H1 (cell line): ENCODE measurements around the gene LIPG. TPM values are rescaled to one million over a fixed set of nuclear protein-coding genes. Genes with fewer than 3 reads are reported as not detected.

Experiments
- CTCF ChIA-PET: fragments of 300-600 bp; sonication (Branson Sonifier 250); formaldehyde crosslinking; loops from one replicate; lab custom pipeline; 2021; ENCODE audit not compliant: partially characterized antibody; lab: Charles Lee
- POLR2A ChIA-PET: fragments of 300-600 bp; sonication (Branson Sonifier 250); formaldehyde crosslinking; loops from one replicate; lab custom pipeline; 2021; ENCODE audit warnings: inconsistent platforms; ENCODE audit not compliant: partially characterized antibody; lab: Charles Lee
- DNase-seq, 2 experiments: peaks; one replicate each; pipeline versions ENCODE4 v3.0.0 to v3.0.0-alpha.2; 2010 to 2022; ENCODE audit warnings: low spot score in 2 of 2, low read depth in 1 of 2, mixed read lengths in 1 of 2
- FAIRE-seq: peaks from 2 replicates; lab custom pipeline; 2011; peaks lifted over from hg19 to GRCh38; lab: Jason Lieb, UNC
- H2AFZ ChIP-seq: 2 replicates; pipeline ENCODE4 v1.8.1; 2012; ENCODE audit warnings: low read length, inconsistent platforms
- H2AK5ac ChIP-seq: 2 replicates; pipeline ENCODE4 v1.6.1; 2013; ENCODE audit warnings: low read depth, low read length
- H2BK120ac ChIP-seq: replicated peaks from 2 replicates; pipeline ENCODE3; 2013; ENCODE audit warnings: low read depth, low read length, inconsistent platforms
- H2BK12ac ChIP-seq: 2 replicates; pipeline ENCODE4 v1.6.1; 2013; ENCODE audit warnings: low read depth, low read length
- H2BK15ac ChIP-seq: 2 replicates; pipeline ENCODE4 v1.6.1; 2013; ENCODE audit warnings: low read length
- H2BK20ac ChIP-seq: 2 replicates; pipeline ENCODE4 v1.6.1; 2013; ENCODE audit warnings: low read length
- H2BK5ac ChIP-seq: 2 replicates; pipeline ENCODE4 v1.6.1; 2013; ENCODE audit warnings: low read depth, low read length
- H3K14ac ChIP-seq: 2 replicates; pipeline ENCODE4 v1.6.1; 2013; ENCODE audit warnings: inconsistent platforms; ENCODE audit not compliant: insufficient read length
- H3K18ac ChIP-seq: 2 replicates; pipeline ENCODE4 v1.6.1; 2013; ENCODE audit warnings: low read length; ENCODE audit errors: extremely low read depth
- H3K23ac ChIP-seq: 2 replicates; pipeline ENCODE4 v1.6.1; 2013; ENCODE audit warnings: inconsistent platforms; ENCODE audit not compliant: insufficient read length
- H3K23me2 ChIP-seq: 2 replicates; pipeline ENCODE4 v1.6.1; 2013; ENCODE audit warnings: low read depth, low read length
- H3K27ac ChIP-seq: 2 replicates; pipeline ENCODE4 v1.6.1; 2011; ENCODE audit warnings: low read depth, low read length, inconsistent platforms
- H3K27me3 ChIP-seq, 4 experiments: replicated peaks in 1 of 4; 1 replicate in 1 of 4; 2 replicates in 3 of 4; pipeline versions ENCODE4 v1.6.1 to v1.8.1; 2011 to 2013; ENCODE audit warnings: low read length in 3 of 4, mild to moderate bottlenecking in 3 of 4, inconsistent platforms in 2 of 4, mixed read lengths in 2 of 4, moderate library complexity in 1 of 4; ENCODE audit not compliant: control insufficient read depth in 3 of 4, insufficient read depth in 3 of 4; ENCODE audit errors: extremely low read depth in 1 of 4
- H3K36me3 ChIP-seq, 4 experiments: 2 replicates each; pipeline versions ENCODE4 v1.6.1 to v1.8.1; 2011 to 2013; ENCODE audit warnings: mild to moderate bottlenecking in 4 of 4, low read length in 3 of 4, moderate library complexity in 2 of 4, control low read depth in 1 of 4, inconsistent platforms in 1 of 4; ENCODE audit not compliant: insufficient read depth in 4 of 4, control insufficient read depth in 2 of 4
- H3K4ac ChIP-seq: replicated peaks from 2 replicates; pipeline ENCODE3; 2013; ENCODE audit warnings: low read length, low read depth, mixed read lengths, inconsistent platforms; ENCODE audit not compliant: insufficient read length
- H3K4me1 ChIP-seq, 4 experiments: replicated peaks in 1 of 4; 1 replicate in 1 of 4; 2 replicates in 3 of 4; pipeline versions ENCODE4 v1.6.1 to v1.8.1; 2011 to 2013; ENCODE audit warnings: low read length in 3 of 4, inconsistent platforms in 2 of 4, mixed read lengths in 1 of 4; ENCODE audit not compliant: insufficient read depth in 4 of 4, control insufficient read depth in 3 of 4
- H3K4me2 ChIP-seq, 2 experiments: 2 replicates each; pipeline versions ENCODE4 v1.6.1 to v1.8.1; 2011 to 2013; ENCODE audit warnings: low read depth in 2 of 2, low read length in 2 of 2, control low read depth in 1 of 2, inconsistent platforms in 1 of 2, mild to moderate bottlenecking in 1 of 2; ENCODE audit not compliant: insufficient read depth in 1 of 2
- H3K4me3 ChIP-seq, 4 experiments: fragments of 200-600, 300-600 bp in 1 of 4; sonication (generic), shearing (Covaris generic), sonication (Bioruptor Twin) in 1 of 4; 2 replicates each; pipeline versions ENCODE4 v1.5.1 to v1.8.1; 2011 to 2016; ENCODE audit warnings: low read length in 4 of 4, low read depth in 3 of 4, control low read depth in 2 of 4, inconsistent platforms in 2 of 4, mild to moderate bottlenecking in 2 of 4, mixed read lengths in 1 of 4, moderate library complexity in 1 of 4; ENCODE audit not compliant: insufficient read depth in 2 of 4; ENCODE audit errors: extremely low read depth in 1 of 4
- H3K56ac ChIP-seq: replicated peaks from 2 replicates; pipeline ENCODE3; 2013; ENCODE audit warnings: low read depth, mild to moderate bottlenecking, mixed read lengths, low read length, inconsistent platforms; ENCODE audit not compliant: insufficient read length
- H3K79me1 ChIP-seq: 2 replicates; pipeline ENCODE4 v1.6.1; 2013; ENCODE audit warnings: low read depth, low read length, control low read depth
- H3K79me2 ChIP-seq, 2 experiments: 2 replicates each; pipeline versions ENCODE4 v1.6.1 to v1.8.1; 2012 to 2013; ENCODE audit warnings: low read length in 2 of 2, mild to moderate bottlenecking in 2 of 2, inconsistent platforms in 1 of 2; ENCODE audit not compliant: insufficient read depth in 2 of 2, control insufficient read depth in 1 of 2
- H3K9ac ChIP-seq, 4 experiments: replicated peaks in 1 of 4; 1 replicate in 1 of 4; 2 replicates in 3 of 4; pipeline versions ENCODE4 v1.6.1 to v1.8.1; 2011 to 2013; ENCODE audit warnings: low read depth in 3 of 4, low read length in 3 of 4, control low read depth in 2 of 4, mild to moderate bottlenecking in 2 of 4, moderate library complexity in 2 of 4, inconsistent platforms in 1 of 4; ENCODE audit errors: extremely low read depth in 1 of 4
- H3K9me3 ChIP-seq, 2 experiments: 2 replicates each; pipeline versions ENCODE4 v1.6.1 to v1.8.1; 2012 to 2013; ENCODE audit warnings: mild to moderate bottlenecking in 2 of 2, moderate library complexity in 2 of 2, control low read depth in 1 of 2, inconsistent platforms in 1 of 2, low read depth in 1 of 2, low read length in 1 of 2, mixed read lengths in 1 of 2; ENCODE audit not compliant: insufficient read depth in 2 of 2
- H4K20me1 ChIP-seq, 2 experiments: replicated peaks in 1 of 2; 2 replicates each; pipeline versions ENCODE3 to v1.8.1; 2011 to 2013; ENCODE audit warnings: inconsistent platforms in 2 of 2, low read length in 2 of 2, mild to moderate bottlenecking in 1 of 2; ENCODE audit not compliant: insufficient read depth in 2 of 2, control insufficient read depth in 1 of 2
- H4K5ac ChIP-seq: 2 replicates; pipeline ENCODE4 v1.6.1; 2013; ENCODE audit warnings: low read length, low read depth, mixed read lengths, inconsistent platforms; ENCODE audit not compliant: insufficient read length
- H4K8ac ChIP-seq: 2 replicates; pipeline ENCODE4 v1.8.0; 2013; ENCODE audit warnings: mild to moderate bottlenecking, moderate library complexity, low read length, inconsistent platforms; ENCODE audit not compliant: insufficient read depth; ENCODE audit errors: extremely low read depth
- H4K91ac ChIP-seq: replicated peaks from 2 replicates; pipeline ENCODE3; 2013; ENCODE audit warnings: low read length, mixed read lengths, inconsistent platforms; ENCODE audit not compliant: insufficient read length
- RAD21 ChIP-seq, 2 experiments: IDR thresholded peaks in 1 of 2; conservative IDR thresholded peaks in 1 of 2; 2 replicates each; pipeline ENCODE4 v1.6.1; 2011; ENCODE audit warnings: low read depth in 2 of 2, low read length in 2 of 2, improper control_type of control experiment in 1 of 2, inconsistent platforms in 1 of 2, mild to moderate bottlenecking in 1 of 2, moderate library complexity in 1 of 2
- WGBS, 2 experiments: shearing (Covaris generic) in 1 of 2; methylation state at CpG; one replicate each; pipeline versions ENCODE4 v1.1.6 to v1.1.7; 2013 to 2015; ENCODE audit warnings: low lambda C conversion rate in 2 of 2, mixed read lengths in 2 of 2, inconsistent platforms in 1 of 2, low coverage in 1 of 2, missing lambda C conversion rate in 1 of 2; ENCODE audit not compliant: insufficient replicate concordance in 2 of 2, insufficient coverage in 1 of 2, insufficient read length in 1 of 2; ENCODE audit errors: extremely low coverage in 1 of 2, missing lambda C conversion rate in 1 of 2; 5-methylcytosine and 5-hydroxymethylcytosine counted together
- polyA plus RNA-seq, 7 experiments: library from polyadenylated mRNA; depleted of rRNA in 3 of 7; stranded (reverse) in 5 of 7; unstranded in 2 of 7; fragments of >200 nt in 5 of 7; fragments of 200-250 nt in 2 of 7; gene quantifications; 1 replicate in 5 of 7; 2 replicates in 1 of 7; 4 replicates in 1 of 7; pipeline versions ENCODE4 v1.2.1 to v1.2.3, GENCODE V29; 2011 to 2013; ENCODE audit warnings: missing spikeins in 2 of 7, mixed read lengths in 2 of 7
- total RNA-seq: library from RNA; stranded (reverse); fragmentation: NEBNext Ultra II Directional; extraction: Animal tissue kit (Norgen Biotek cat#: 25700); gene quantifications from 2 replicates; pipeline ENCODE4 v1.2.1, GENCODE V29; 2021
- TF ChIP-seq, protein P1 (sequence below), 3 experiments: IDR thresholded peaks; 1 replicate in 2 of 3; 2 replicates in 1 of 3; pipeline versions ENCODE4 v1.5.1 to v1.6.1; 2011; ENCODE audit warnings: low read length in 3 of 3, mild to moderate bottlenecking in 3 of 3, inconsistent platforms in 2 of 3, low read depth in 1 of 3, moderate library complexity in 1 of 3; ENCODE audit not compliant: insufficient read depth in 1 of 3; ENCODE audit errors: control extremely low read depth in 1 of 3
- TF ChIP-seq, protein P2 (sequence below): IDR thresholded peaks from 2 replicates; pipeline ENCODE4 v1.6.1; 2012; ENCODE audit warnings: low read length, inconsistent platforms

LIPG gene
- total and polyA plus RNA-seq, 2 of the 8 experiments (the other 6 are each of a cell fraction or from before 2014, with no cell fraction given): 9.2 to 9.8 TPM

DNA sequence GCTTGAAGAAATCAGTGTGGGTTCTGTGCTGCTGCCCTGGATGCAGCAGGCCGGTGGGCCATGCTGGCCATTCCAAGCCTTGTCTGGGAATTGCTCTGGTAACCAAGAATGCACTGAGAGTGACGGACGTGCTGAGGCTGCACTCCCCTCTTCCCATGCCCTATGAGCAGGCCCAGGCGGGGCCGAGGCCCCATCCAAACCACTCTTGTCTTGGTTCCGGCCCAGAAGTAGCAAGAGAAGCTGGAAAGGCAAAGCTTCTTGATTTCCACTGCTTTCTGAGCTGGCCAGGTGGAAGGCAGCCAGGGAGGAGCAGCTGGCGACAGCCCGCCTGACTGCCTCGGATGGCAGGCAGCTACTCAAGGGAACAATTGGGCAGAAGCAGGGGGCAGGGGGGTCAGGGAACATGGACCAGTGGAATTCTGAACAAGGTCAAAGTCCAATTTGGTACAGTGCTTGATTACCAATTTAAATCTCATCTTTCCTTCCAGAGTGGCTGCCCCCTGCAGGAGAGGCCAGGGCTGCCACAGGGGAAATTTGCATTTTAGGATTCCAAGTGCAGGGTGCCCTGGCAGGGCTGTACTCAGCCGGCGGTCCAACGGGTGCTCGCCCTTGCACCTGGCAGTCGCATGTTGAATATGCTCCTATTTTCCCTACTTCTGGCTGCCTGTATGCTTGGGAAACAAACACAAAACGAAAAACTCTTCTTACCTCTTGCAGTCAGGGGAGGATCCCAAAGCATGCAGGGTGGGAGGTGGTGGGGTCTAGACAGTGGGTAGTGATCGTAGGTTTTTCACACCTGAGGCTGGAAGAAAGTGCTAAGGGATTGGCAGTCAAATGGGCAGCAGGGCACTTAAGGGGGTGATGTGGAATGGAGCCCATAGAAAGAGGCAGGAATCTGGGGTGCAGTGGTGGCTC lies 67.3 kb downstream of the LIPG start:
- Histone ChIP-seq H4K5ac (no peak overlapping the region), H3K14ac (no peak overlapping the region), H2BK5ac (no peak overlapping the region; the same call in 1 of the 2 replicates), H3K9ac (no peak overlapping the region; a peak in 1 of 7 replicates), H3K9me3 (no peaks in the 10 kb centered on the region), H3K79me2 (no peaks in the 10 kb centered on the region), H3K18ac (no peak overlapping the region), H3K4ac (peak overlapping the region; percentile 12), H3K4me3 (no peak overlapping the region), H4K91ac (no peak overlapping the region), H2BK12ac (peak overlapping the region; percentile 75; the same call in 1 of the 2 replicates), H2AFZ (peak overlapping the region; percentile 45; the same call in 1 of the 2 replicates), H3K27me3 (no peaks in the 10 kb centered on the region), H2AK5ac (no peak overlapping the region), H3K4me2 (no peak overlapping the region), H3K23me2 (no peaks in the 10 kb centered on the region), H2BK120ac (no peak overlapping the region), H4K8ac (no peak overlapping the region), H3K79me1 (no peaks in the 10 kb centered on the region), H3K56ac (no peak overlapping the region), H3K4me1 (peaks cover 0 to 5% (median 0%) of the 10 kb centered on the region in 4 experiments; a peak in 3 of 7 replicates), H3K27ac (no peak overlapping the region), H3K23ac (no peak overlapping the region), H2BK15ac (0 out of 2 replicates have a peak overlapping the region, but pooled peaks have one; percentile 31), H2BK20ac (no peak overlapping the region), H3K36me3 (no peaks in the 10 kb centered on the region), H4K20me1 (no peaks in the 10 kb centered on the region)
- DNase-seq: no peak
- ChIA-PET POLR2A (interaction anchor here (0.6 to 0.9 kb wide), 2 partner anchors 11 to 682 kb away, joined by 3 read pairs; no protein-coding TSS in a partner anchor), CTCF (interaction anchor here (0.6 to 5.8 kb wide), 19 partner anchors 12 to 222 kb away, joined by 3 to 53 read pairs (median 4); no protein-coding TSS in a partner anchor)
- FAIRE-seq: no peak
- peak; percentile 24 to 27; a peak in 2 of 4 replicates for TF ChIP-seq RAD21 (IDR thresholded peaks at IDR 0.05 in 1 of 2, conservative IDR thresholded peaks at IDR 0.05 in 1 of 2; ENCODE audit: low read depth in 2 of 2, low read length in 2 of 2)
- TF ChIP-seq, protein P1, sequence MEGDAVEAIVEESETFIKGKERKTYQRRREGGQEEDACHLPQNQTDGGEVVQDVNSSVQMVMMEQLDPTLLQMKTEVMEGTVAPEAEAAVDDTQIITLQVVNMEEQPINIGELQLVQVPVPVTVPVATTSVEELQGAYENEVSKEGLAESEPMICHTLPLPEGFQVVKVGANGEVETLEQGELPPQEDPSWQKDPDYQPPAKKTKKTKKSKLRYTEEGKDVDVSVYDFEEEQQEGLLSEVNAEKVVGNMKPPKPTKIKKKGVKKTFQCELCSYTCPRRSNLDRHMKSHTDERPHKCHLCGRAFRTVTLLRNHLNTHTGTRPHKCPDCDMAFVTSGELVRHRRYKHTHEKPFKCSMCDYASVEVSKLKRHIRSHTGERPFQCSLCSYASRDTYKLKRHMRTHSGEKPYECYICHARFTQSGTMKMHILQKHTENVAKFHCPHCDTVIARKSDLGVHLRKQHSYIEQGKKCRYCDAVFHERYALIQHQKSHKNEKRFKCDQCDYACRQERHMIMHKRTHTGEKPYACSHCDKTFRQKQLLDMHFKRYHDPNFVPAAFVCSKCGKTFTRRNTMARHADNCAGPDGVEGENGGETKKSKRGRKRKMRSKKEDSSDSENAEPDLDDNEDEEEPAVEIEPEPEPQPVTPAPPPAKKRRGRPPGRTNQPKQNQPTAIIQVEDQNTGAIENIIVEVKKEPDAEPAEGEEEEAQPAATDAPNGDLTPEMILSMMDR (IDR thresholded peaks at IDR 0.05; ENCODE audit: control extremely low read depth in 1 of 3, insufficient read depth in 1 of 3, low read depth in 1 of 3, low read length in 3 of 3): peak; percentile 35 to 53 (median 42)
- TF ChIP-seq, protein P2, sequence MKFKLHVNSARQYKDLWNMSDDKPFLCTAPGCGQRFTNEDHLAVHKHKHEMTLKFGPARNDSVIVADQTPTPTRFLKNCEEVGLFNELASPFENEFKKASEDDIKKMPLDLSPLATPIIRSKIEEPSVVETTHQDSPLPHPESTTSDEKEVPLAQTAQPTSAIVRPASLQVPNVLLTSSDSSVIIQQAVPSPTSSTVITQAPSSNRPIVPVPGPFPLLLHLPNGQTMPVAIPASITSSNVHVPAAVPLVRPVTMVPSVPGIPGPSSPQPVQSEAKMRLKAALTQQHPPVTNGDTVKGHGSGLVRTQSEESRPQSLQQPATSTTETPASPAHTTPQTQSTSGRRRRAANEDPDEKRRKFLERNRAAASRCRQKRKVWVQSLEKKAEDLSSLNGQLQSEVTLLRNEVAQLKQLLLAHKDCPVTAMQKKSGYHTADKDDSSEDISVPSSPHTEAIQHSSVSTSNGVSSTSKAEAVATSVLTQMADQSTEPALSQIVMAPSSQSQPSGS: no peak
- 93% methylated on average over 14 of the region's 16 CpGs; no CpG with 5 or more reads in 1 of the 2 experiments for WGBS, 2 experiments
